CD14-positive monocyte (primary cell): ENCODE data around the gene MACROD1. TPM values are rescaled to one million over a fixed set of nuclear protein-coding genes. Genes with fewer than 3 reads are reported as not detected.

Source experiments
- DNase-seq, 3 donors: peaks; one replicate each; pipeline ENCODE4 v3.0.0-alpha.2; 2011 to 2022
- H2AFZ ChIP-seq: 2 replicates; pipeline ENCODE4 v1.6.0; 2012; ENCODE audit warnings: mild to moderate bottlenecking, low read depth, low read length, inconsistent platforms; ENCODE audit not compliant: insufficient read depth, poor library complexity, severe bottlenecking
- H3K27ac ChIP-seq, 2 donors: 1 replicate in 1 of 2; 2 replicates in 1 of 2; pipeline ENCODE4 v1.5.1; 2012 to 2013; ENCODE audit warnings: low read length in 2 of 2, control low read depth in 1 of 2, inconsistent platforms in 1 of 2, low read depth in 1 of 2, mild to moderate bottlenecking in 1 of 2
- H3K27me3 ChIP-seq, 2 donors: one replicate each; pipeline versions ENCODE4 v1.6.0 to v1.6.1; 2011 to 2013; ENCODE audit warnings: low read length in 2 of 2; ENCODE audit not compliant: control insufficient read depth in 2 of 2, insufficient read depth in 2 of 2
- H3K36me3 ChIP-seq, 2 donors: replicated peaks in 1 of 2; 1 replicate in 1 of 2; 2 replicates in 1 of 2; pipeline versions ENCODE4 v1.5.1 to v1.6.1; 2012 to 2013; ENCODE audit warnings: low read length in 2 of 2, control low read depth in 1 of 2, inconsistent platforms in 1 of 2, mild to moderate bottlenecking in 1 of 2; ENCODE audit not compliant: insufficient read depth in 2 of 2, control insufficient read depth in 1 of 2
- H3K4me1 ChIP-seq, 2 donors: 1 replicate in 1 of 2; 2 replicates in 1 of 2; pipeline versions ENCODE4 v1.5.1 to v1.6.1; 2012 to 2013; ENCODE audit warnings: low read length in 2 of 2, control low read depth in 1 of 2, inconsistent platforms in 1 of 2, mild to moderate bottlenecking in 1 of 2, moderate library complexity in 1 of 2; ENCODE audit not compliant: insufficient read depth in 2 of 2, control insufficient read depth in 1 of 2
- H3K4me2 ChIP-seq: replicated peaks from 2 replicates; pipeline ENCODE3; 2012; ENCODE audit warnings: low read length, moderate library complexity, mild to moderate bottlenecking; ENCODE audit not compliant: poor library complexity, severe bottlenecking; ENCODE audit errors: extremely low read depth
- H3K4me3 ChIP-seq, 3 experiments: fragments of 200-600 bp in 1 of 3; sonication (generic) in 1 of 3; replicated peaks in 1 of 3; 1 replicate in 2 of 3; 2 replicates in 1 of 3; pipeline ENCODE4 v1.5.1; 2011 to 2013; ENCODE audit warnings: low read length in 3 of 3, mild to moderate bottlenecking in 3 of 3, control low read depth in 2 of 3, low read depth in 2 of 3, inconsistent platforms in 1 of 3, moderate library complexity in 1 of 3
- H3K79me2 ChIP-seq: 2 replicates; pipeline ENCODE4 v1.6.0; 2012; ENCODE audit warnings: mild to moderate bottlenecking, control low read depth, inconsistent platforms, low read length, moderate library complexity; ENCODE audit not compliant: insufficient read depth
- H3K9ac ChIP-seq: 2 replicates; pipeline ENCODE4 v1.6.0; 2017; ENCODE audit warnings: low read length, mild to moderate bottlenecking; ENCODE audit not compliant: insufficient read depth, poor library complexity, severe bottlenecking
- H3K9me3 ChIP-seq, 2 donors: replicated peaks in 1 of 2; 1 replicate in 1 of 2; 2 replicates in 1 of 2; pipeline versions ENCODE4 v1.5.1 to v1.6.1; 2012 to 2013; ENCODE audit warnings: low read length in 2 of 2, control low read depth in 1 of 2; ENCODE audit not compliant: control insufficient read depth in 1 of 2, insufficient read depth in 1 of 2
- H4K20me1 ChIP-seq: 2 replicates; pipeline ENCODE4 v1.6.0; 2012; ENCODE audit warnings: mild to moderate bottlenecking, low read length, control low read depth, moderate library complexity; ENCODE audit not compliant: insufficient read depth
- H3K27ac Mint-ChIP-seq, 7 donors: one replicate each; pipeline ENCODE4 v1.8.0; 2020; ENCODE audit warnings: mild to moderate bottlenecking in 7 of 7, mixed read lengths in 7 of 7, moderate library complexity in 6 of 7, inconsistent platforms in 2 of 7
- H3K27me3 Mint-ChIP-seq, 3 donors: one replicate each; pipeline ENCODE4 v1.8.0; 2021 to 2022; ENCODE audit warnings: low read depth in 3 of 3, mild to moderate bottlenecking in 3 of 3, mixed read lengths in 3 of 3, moderate library complexity in 3 of 3, inconsistent platforms in 1 of 3
- H3K36me3 Mint-ChIP-seq, 2 donors: one replicate each; pipeline ENCODE4 v1.8.0; 2020; ENCODE audit warnings: mixed read lengths in 2 of 2, inconsistent platforms in 1 of 2, mild to moderate bottlenecking in 1 of 2
- H3K4me1 Mint-ChIP-seq: one replicate; pipeline ENCODE4 v1.8.0; 2020; ENCODE audit warnings: mild to moderate bottlenecking, mixed read lengths
- H3K4me3 Mint-ChIP-seq, 2 donors: one replicate each; pipeline ENCODE4 v1.8.0; 2020; ENCODE audit warnings: mild to moderate bottlenecking in 2 of 2, mixed read lengths in 2 of 2, moderate library complexity in 1 of 2
- H3K9me3 Mint-ChIP-seq, 7 donors: one replicate each; pipeline ENCODE4 v1.8.0; 2020 to 2022; ENCODE audit warnings: mixed read lengths in 7 of 7, mild to moderate bottlenecking in 6 of 7, moderate library complexity in 6 of 7, inconsistent platforms in 2 of 7
- WGBS: methylation state at CpG from one replicate; pipeline ENCODE4 v1.1.5; 2013; ENCODE audit warnings: missing lambda C conversion rate; ENCODE audit not compliant: insufficient coverage; 5-methylcytosine and 5-hydroxymethylcytosine counted together
- intact Hi-C, 2 donors: fragments of 100-400 bp; cut with micrococcal nuclease; formaldehyde crosslinking; loops; one replicate each; pipeline versions ENCODE4 v1.15.0 to v1.15.1; 2023
- polyA plus RNA-seq, 3 donors: library from polyadenylated mRNA; depleted of rRNA in 1 of 3; unstranded in 2 of 3; stranded (reverse) in 1 of 3; fragments of 300-500 nt in 2 of 3; fragments of >200 nt in 1 of 3; fragmentation: Illumina TruSeq in 2 of 3; gene quantifications; 1 replicate in 2 of 3; 2 replicates in 1 of 3; pipeline ENCODE4 v1.2.3, GENCODE V29; 2012 to 2021
- TF ChIP-seq, protein P1 (sequence below): fragments of 200-600 bp; IDR thresholded peaks from one replicate; pipeline ENCODE4 v1.8.0; 2022; ENCODE audit warnings: antibody characterized with exemption, mild to moderate bottlenecking

MACROD1 gene
- polyA plus RNA-seq, 3 donors: 1.5 to 2.4 (median 2.2) TPM

GRCh38 chr11:64089915-64090805 lies 75.8 kb downstream of the MACROD1 start:
- Histone ChIP-seq H3K9ac (no peak overlapping the region), H2AFZ (peak overlapping the region; percentile 68), H3K4me3 (no peak overlapping the region), H3K27ac (no peak overlapping the region), H3K9me3 (no peaks in the 10 kb centered on the region), H3K4me2 (peak overlapping the region; percentile 51), H4K20me1 (no peaks in the 10 kb centered on the region), H3K36me3 (no peaks in the 10 kb centered on the region), H3K27me3 (no peaks in the 10 kb centered on the region), H3K79me2 (no peaks in the 10 kb centered on the region), H3K4me1 (peaks cover 42 to 53% of the 10 kb centered on the region in 2 donors)
- intact Hi-C loops: no loop called here
- H3K27me3 Mint-ChIP-seq: peaks cover 1 to 3% (median 2%) of the 10 kb centered on the region in 3 donors
- H3K9me3 Mint-ChIP-seq: no peaks in the 10 kb centered on the region
- TF ChIP-seq, protein P1, sequence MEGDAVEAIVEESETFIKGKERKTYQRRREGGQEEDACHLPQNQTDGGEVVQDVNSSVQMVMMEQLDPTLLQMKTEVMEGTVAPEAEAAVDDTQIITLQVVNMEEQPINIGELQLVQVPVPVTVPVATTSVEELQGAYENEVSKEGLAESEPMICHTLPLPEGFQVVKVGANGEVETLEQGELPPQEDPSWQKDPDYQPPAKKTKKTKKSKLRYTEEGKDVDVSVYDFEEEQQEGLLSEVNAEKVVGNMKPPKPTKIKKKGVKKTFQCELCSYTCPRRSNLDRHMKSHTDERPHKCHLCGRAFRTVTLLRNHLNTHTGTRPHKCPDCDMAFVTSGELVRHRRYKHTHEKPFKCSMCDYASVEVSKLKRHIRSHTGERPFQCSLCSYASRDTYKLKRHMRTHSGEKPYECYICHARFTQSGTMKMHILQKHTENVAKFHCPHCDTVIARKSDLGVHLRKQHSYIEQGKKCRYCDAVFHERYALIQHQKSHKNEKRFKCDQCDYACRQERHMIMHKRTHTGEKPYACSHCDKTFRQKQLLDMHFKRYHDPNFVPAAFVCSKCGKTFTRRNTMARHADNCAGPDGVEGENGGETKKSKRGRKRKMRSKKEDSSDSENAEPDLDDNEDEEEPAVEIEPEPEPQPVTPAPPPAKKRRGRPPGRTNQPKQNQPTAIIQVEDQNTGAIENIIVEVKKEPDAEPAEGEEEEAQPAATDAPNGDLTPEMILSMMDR: no peak
- peak overlapping the region in 1 of 7 donors; percentile 46 for H3K27ac Mint-ChIP-seq
- no peak overlapping the region for H3K4me3 Mint-ChIP-seq
- peaks cover 48% of the 10 kb centered on the region for H3K4me1 Mint-ChIP-seq
- no peaks in the 10 kb centered on the region for H3K36me3 Mint-ChIP-seq
- DNase-seq: no peak
- WGBS: 16% methylated on average over 9 of the region's 28 CpGs

DNA sequence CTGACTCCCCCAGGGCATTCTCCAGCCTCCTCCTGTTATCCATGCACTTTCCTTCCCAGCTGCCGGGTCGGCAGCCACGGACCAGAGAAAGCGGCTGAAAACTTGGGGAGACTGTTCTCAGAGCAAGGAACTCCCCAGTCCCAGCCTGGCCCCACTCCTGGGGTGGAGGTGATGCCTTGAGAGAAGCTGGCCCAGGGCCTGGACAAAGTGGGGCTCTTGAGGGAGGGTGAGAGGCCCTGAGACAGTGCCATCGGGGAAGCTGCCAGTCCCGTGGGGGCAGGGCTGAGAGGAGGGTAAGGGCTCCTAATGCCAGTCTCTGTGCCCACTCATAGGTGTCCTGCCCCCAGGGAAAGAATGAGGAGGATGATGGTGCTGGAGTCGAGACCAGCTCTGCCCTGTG lies 76.4 kb downstream of the MACROD1 start:
- no peaks in the 10 kb centered on the region for H3K9me3 Mint-ChIP-seq
- peak overlapping the region in 1 of 7 donors; percentile 46 for H3K27ac Mint-ChIP-seq
- H3K9me3 ChIP-seq: no peaks in the 10 kb centered on the region
- H3K4me3 Mint-ChIP-seq: no peak overlapping the region
- no peak overlapping the region for H3K27ac ChIP-seq
- H3K4me1 ChIP-seq: peaks cover 36 to 47% of the 10 kb centered on the region in 2 donors
- H3K36me3 ChIP-seq: no peaks in the 10 kb centered on the region
- peaks cover 41% of the 10 kb centered on the region for H3K4me1 Mint-ChIP-seq
- H3K27me3 Mint-ChIP-seq: peaks cover 1 to 2% (median 2%) of the 10 kb centered on the region in 3 donors
- no peak overlapping the region for H3K4me3 ChIP-seq
- no peaks in the 10 kb centered on the region for H3K79me2 ChIP-seq
- no peak overlapping the region for H3K9ac ChIP-seq
- TF ChIP-seq, protein P1: no peak
- no peaks in the 10 kb centered on the region for H4K20me1 ChIP-seq
- no peaks in the 10 kb centered on the region for H3K36me3 Mint-ChIP-seq
- no peaks in the 10 kb centered on the region for H3K27me3 ChIP-seq
- DNase-seq: no peak
- H3K4me2 ChIP-seq: no peak overlapping the region
- no peak overlapping the region for H2AFZ ChIP-seq
- intact Hi-C loops: no loop called here
- WGBS: 97% methylated on average over 5 of the region's 7 CpGs
